ENCODE measurements around the gene SMC1B. TPM values are rescaled to one million over a fixed set of nuclear protein-coding genes. Genes with fewer than 3 reads are reported as not detected.
A peak's percentile ranks its signal among the peaks of the same experiment; 100 is the strongest.

The SMC1B gene
- total and polyA plus RNA-seq, 7 donors: not detected

DNA sequence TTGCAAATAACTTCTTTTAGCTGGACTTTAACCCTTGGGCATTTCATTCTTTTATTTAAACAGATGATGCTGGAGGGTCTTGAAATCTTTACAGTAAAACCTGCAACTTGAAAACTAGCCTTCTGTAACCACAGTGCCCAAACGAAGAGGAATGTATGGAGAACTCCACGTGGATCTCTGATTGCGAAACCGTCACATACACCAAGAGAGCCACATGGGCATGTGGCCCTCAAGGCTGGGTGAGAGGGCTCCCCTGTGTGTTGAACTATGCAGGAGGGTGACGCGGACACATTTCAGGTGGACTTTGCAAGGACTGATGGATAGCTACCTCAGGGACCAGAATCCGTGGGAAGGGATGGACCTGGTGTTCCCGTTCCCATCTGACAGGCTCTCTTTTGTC is 73.1 kb downstream of the SMC1B start:
- no peak overlapping the region for H3K4me3 ChIP-seq
- peaks cover 0 to 53% of the 10 kb centered on the region in 2 donors for H3K36me3 ChIP-seq (ENCODE audit: insufficient read depth in 1 of 2, low read depth in 1 of 2)
- intact Hi-C loops (cut with DNase I): no loop called here
- no peak overlapping the region for H3K27ac ChIP-seq
- DNase-seq: no peak
- TF ChIP-seq, protein P1, sequence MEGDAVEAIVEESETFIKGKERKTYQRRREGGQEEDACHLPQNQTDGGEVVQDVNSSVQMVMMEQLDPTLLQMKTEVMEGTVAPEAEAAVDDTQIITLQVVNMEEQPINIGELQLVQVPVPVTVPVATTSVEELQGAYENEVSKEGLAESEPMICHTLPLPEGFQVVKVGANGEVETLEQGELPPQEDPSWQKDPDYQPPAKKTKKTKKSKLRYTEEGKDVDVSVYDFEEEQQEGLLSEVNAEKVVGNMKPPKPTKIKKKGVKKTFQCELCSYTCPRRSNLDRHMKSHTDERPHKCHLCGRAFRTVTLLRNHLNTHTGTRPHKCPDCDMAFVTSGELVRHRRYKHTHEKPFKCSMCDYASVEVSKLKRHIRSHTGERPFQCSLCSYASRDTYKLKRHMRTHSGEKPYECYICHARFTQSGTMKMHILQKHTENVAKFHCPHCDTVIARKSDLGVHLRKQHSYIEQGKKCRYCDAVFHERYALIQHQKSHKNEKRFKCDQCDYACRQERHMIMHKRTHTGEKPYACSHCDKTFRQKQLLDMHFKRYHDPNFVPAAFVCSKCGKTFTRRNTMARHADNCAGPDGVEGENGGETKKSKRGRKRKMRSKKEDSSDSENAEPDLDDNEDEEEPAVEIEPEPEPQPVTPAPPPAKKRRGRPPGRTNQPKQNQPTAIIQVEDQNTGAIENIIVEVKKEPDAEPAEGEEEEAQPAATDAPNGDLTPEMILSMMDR (IDR thresholded peaks at IDR 0.05): no peak
- no peaks in the 10 kb centered on the region for H3K27me3 ChIP-seq (ENCODE audit: insufficient read depth in 3 of 3, low read length in 2 of 3)
- WGBS, 3 donors: 84 to 87% (median 85%) methylated on average over 8 of the region's 8 CpGs
- H3K9me3 ChIP-seq: no peaks in the 10 kb centered on the region
- ATAC-seq: no peak
- peaks cover 24% of the 10 kb centered on the region for H3K4me1 ChIP-seq

DNA sequence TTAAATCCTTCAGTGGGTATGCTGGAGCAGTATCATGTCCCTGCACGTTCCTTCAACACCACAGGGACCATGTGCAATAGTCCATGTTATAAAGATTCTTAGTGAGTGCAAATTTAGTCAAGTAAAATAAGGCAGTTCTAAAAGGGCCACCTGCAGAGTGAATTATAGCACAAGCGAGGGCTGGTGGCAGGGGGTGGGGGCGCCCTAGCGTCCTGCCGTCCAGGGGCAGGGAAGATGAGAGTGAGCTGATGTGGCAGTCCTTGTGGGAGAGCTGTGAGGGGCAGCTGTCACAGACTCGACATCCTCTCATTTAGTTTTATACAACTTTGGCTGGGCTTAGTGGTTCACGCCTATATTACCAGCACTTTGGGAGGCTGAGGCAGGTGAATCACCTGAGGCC is 74.6 kb downstream of the SMC1B start:
- ATAC-seq: no peak
- Histone ChIP-seq H3K4me1 (peaks cover 37% of the 10 kb centered on the region), H3K9me3 (no peaks in the 10 kb centered on the region), H3K27me3 (ENCODE audit: insufficient read depth in 3 of 3, low read length in 2 of 3) (no peaks in the 10 kb centered on the region), H3K27ac (no peak overlapping the region), H3K4me3 (no peak overlapping the region), H3K36me3 (ENCODE audit: insufficient read depth in 1 of 2, low read depth in 1 of 2) (peaks cover 0 to 49% of the 10 kb centered on the region in 2 donors)
- DNase-seq: no peak
- intact Hi-C loops (cut with DNase I): loop anchor here in 1 of 2 donors (5.0 kb wide), 1 partner anchor 99 kb away; no protein-coding TSS in a partner anchor
- WGBS, 3 donors: 82 to 90% (median 85%) methylated on average over 7 of the region's 7 CpGs
- TF ChIP-seq, protein P1 (IDR thresholded peaks at IDR 0.05): no peak

DNA sequence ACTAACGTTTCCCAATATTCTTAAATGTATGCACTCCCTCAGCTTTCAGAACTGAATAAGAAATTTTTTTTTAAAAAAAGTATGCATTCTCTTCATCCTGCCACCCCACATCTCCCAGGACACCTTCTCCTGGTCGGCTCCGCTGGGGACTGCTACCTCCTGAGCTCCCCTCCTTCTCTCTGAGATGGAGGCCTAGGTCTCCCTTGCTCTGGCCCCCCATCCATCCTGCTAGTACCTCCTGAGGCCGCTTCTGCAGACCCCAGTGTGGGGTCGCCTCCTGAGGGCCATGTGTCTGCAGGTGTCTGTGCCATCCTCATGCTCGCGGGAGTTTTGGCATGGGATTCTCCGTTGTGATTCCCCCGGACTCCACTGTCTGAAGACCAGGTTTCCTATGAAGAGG is 75.9 kb downstream of the SMC1B start:
- 59 to 63% (median 60%) methylated on average over 9 of the region's 9 CpGs for WGBS, 3 donors
- DNase-seq (no peak), ATAC-seq (no peak)
- intact Hi-C loops (cut with DNase I): loop anchor here (2.0 to 5.0 kb wide), 2 partner anchors 65 to 100 kb away; no protein-coding TSS in a partner anchor
- no peaks in the 10 kb centered on the region for H3K9me3 ChIP-seq
- peaks cover 41% of the 10 kb centered on the region for H3K4me1 ChIP-seq
- no peak overlapping the region for H3K4me3 ChIP-seq
- peak overlapping the region; percentile 89 for H3K27ac ChIP-seq
- H3K36me3 ChIP-seq (ENCODE audit: insufficient read depth in 1 of 2, low read depth in 1 of 2): peaks cover 0 to 45% of the 10 kb centered on the region in 2 donors
- TF ChIP-seq, protein P1 (IDR thresholded peaks at IDR 0.05): no peak
- H3K27me3 ChIP-seq (ENCODE audit: insufficient read depth in 3 of 3, low read length in 2 of 3): no peaks in the 10 kb centered on the region

DNA sequence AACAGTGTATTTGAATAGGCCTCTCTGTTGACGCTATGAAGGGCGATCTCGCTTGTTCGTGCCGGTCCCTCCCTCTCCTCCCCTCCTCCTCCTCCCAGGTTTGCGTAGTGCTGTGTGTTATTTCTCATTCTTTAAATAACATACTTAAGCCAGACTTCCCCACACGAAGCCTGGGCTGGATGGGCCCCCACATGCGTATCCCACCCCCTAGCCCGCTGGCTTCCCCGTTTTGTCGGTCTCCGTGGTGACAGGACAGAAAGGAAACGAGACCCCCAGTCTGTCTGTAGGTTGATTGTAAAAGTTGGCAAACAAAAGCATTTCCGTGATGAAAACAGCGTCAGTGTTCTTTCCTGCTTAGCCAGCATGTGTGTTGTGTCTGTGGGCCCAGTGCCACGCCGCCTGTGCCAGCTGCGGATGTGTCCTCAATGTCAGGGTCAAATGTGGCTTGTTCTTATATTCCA is 76.4 kb downstream of the SMC1B start:
- no peak overlapping the region for H3K4me3 ChIP-seq
- H3K4me1 ChIP-seq: peaks cover 47% of the 10 kb centered on the region
- DNase-seq (peak; percentile 79 to 88), ATAC-seq (peak; percentile 27 to 62 (median 54))
- H3K9me3 ChIP-seq: no peaks in the 10 kb centered on the region
- intact Hi-C loops (cut with DNase I): loop anchor here (2.0 to 5.0 kb wide), 2 partner anchors 64 to 100 kb away; no protein-coding TSS in a partner anchor
- TF ChIP-seq, protein P1 (IDR thresholded peaks at IDR 0.05): no peak
- peak overlapping the region; percentile 89 for H3K27ac ChIP-seq
- peaks cover 0 to 45% of the 10 kb centered on the region in 2 donors for H3K36me3 ChIP-seq (ENCODE audit: insufficient read depth in 1 of 2, low read depth in 1 of 2)
- H3K27me3 ChIP-seq (ENCODE audit: insufficient read depth in 3 of 3, low read length in 2 of 3): no peaks in the 10 kb centered on the region
- WGBS, 3 donors: 14 to 19% (median 18%) methylated on average over 18 of the region's 18 CpGs
